ENCODE results near the gene LRRFIP1. TPM values are rescaled to one million over a fixed set of nuclear protein-coding genes. Genes with fewer than 3 reads are reported as not detected.

The LRRFIP1 gene
- total and polyA plus RNA-seq, 2 of the 13 experiments (the other 11 are each of a cell fraction or from before 2014, with no cell fraction given): 15.9 to 40.5 TPM

DNA sequence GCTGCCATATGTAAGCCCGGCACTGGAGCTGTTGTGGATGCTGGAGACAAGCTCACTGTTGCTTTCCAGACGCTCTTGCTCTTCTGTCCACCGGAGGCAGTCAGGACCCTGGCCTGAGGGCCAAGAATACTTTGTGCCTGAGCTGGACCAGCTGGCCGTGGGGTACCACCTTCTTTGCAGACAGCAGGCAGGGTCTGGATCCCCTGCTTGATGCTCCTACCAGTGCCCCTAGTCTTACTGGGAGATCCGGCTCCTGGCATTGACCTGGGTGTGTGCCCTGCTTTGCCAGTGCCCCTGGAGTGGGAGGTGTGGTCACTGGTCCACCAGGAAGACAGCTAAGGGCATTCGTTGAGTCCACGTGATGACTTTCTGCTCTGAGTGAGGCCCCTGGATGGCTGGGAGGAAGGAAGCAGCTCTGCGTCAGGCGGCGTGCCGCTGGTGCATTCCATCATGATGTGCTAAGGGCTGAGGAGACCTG is 59.3 kb downstream of the LRRFIP1 start (continued):
- TF ChIP-seq, protein P1, sequence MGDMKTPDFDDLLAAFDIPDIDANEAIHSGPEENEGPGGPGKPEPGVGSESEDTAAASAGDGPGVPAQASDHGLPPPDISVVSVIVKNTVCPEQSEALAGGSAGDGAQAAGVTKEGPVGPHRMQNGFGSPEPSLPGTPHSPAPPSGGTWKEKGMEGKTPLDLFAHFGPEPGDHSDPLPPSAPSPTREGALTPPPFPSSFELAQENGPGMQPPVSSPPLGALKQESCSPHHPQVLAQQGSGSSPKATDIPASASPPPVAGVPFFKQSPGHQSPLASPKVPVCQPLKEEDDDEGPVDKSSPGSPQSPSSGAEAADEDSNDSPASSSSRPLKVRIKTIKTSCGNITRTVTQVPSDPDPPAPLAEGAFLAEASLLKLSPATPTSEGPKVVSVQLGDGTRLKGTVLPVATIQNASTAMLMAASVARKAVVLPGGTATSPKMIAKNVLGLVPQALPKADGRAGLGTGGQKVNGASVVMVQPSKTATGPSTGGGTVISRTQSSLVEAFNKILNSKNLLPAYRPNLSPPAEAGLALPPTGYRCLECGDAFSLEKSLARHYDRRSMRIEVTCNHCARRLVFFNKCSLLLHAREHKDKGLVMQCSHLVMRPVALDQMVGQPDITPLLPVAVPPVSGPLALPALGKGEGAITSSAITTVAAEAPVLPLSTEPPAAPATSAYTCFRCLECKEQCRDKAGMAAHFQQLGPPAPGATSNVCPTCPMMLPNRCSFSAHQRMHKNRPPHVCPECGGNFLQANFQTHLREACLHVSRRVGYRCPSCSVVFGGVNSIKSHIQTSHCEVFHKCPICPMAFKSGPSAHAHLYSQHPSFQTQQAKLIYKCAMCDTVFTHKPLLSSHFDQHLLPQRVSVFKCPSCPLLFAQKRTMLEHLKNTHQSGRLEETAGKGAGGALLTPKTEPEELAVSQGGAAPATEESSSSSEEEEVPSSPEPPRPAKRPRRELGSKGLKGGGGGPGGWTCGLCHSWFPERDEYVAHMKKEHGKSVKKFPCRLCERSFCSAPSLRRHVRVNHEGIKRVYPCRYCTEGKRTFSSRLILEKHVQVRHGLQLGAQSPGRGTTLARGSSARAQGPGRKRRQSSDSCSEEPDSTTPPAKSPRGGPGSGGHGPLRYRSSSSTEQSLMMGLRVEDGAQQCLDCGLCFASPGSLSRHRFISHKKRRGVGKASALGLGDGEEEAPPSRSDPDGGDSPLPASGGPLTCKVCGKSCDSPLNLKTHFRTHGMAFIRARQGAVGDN (CRISPR knock-in tag; IDR thresholded peaks at IDR 0.05): peak; percentile 57
- TF ChIP-seq ETV6 (CRISPR knock-in tag; conservative IDR thresholded peaks at IDR 0.05) (no peak), STAG1 (CRISPR knock-in tag; IDR thresholded peaks at IDR 0.05) (peak; percentile 67), ZNF598 (CRISPR knock-in tag; IDR thresholded peaks at IDR 0.05; ENCODE audit: borderline replicate concordance) (peak; percentile 65; the same call in 1 of the 2 replicates), ZNF879 (CRISPR knock-in tag; IDR thresholded peaks at IDR 0.05) (no peak), ZNF674 (CRISPR knock-in tag; IDR thresholded peaks at IDR 0.05; ENCODE audit: low read depth) (no peak)
- TF ChIP-seq, protein P2, sequence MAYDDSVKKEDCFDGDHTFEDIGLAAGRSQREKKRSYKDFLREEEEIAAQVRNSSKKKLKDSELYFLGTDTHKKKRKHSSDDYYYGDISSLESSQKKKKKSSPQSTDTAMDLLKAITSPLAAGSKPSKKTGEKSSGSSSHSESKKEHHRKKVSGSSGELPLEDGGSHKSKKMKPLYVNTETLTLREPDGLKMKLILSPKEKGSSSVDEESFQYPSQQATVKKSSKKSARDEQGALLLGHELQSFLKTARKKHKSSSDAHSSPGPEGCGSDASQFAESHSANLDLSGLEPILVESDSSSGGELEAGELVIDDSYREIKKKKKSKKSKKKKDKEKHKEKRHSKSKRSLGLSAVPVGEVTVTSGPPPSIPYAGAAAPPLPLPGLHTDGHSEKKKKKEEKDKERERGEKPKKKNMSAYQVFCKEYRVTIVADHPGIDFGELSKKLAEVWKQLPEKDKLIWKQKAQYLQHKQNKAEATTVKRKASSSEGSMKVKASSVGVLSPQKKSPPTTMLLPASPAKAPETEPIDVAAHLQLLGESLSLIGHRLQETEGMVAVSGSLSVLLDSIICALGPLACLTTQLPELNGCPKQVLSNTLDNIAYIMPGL (CRISPR knock-in tag; IDR thresholded peaks at IDR 0.05; ENCODE audit: borderline replicate concordance in 1 of 2, low read depth in 1 of 2): 0 out of 4 replicates have a peak, but pooled peaks of 1 of the 2 experiments have one; percentile 27
- TF ChIP-seq, protein P3, sequence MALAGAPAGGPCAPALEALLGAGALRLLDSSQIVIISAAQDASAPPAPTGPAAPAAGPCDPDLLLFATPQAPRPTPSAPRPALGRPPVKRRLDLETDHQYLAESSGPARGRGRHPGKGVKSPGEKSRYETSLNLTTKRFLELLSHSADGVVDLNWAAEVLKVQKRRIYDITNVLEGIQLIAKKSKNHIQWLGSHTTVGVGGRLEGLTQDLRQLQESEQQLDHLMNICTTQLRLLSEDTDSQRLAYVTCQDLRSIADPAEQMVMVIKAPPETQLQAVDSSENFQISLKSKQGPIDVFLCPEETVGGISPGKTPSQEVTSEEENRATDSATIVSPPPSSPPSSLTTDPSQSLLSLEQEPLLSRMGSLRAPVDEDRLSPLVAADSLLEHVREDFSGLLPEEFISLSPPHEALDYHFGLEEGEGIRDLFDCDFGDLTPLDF (CRISPR knock-in tag; IDR thresholded peaks at IDR 0.05): no peak
- TF ChIP-seq, protein P4, sequence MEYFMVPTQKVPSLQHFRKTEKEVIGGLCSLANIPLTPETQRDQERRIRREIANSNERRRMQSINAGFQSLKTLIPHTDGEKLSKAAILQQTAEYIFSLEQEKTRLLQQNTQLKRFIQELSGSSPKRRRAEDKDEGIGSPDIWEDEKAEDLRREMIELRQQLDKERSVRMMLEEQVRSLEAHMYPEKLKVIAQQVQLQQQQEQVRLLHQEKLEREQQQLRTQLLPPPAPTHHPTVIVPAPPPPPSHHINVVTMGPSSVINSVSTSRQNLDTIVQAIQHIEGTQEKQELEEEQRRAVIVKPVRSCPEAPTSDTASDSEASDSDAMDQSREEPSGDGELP (IDR thresholded peaks at IDR 0.05; ENCODE audit: borderline replicate concordance, low read depth): peak; percentile 31; the same call in 1 of the 2 replicates
- TF ChIP-seq, protein P5, sequence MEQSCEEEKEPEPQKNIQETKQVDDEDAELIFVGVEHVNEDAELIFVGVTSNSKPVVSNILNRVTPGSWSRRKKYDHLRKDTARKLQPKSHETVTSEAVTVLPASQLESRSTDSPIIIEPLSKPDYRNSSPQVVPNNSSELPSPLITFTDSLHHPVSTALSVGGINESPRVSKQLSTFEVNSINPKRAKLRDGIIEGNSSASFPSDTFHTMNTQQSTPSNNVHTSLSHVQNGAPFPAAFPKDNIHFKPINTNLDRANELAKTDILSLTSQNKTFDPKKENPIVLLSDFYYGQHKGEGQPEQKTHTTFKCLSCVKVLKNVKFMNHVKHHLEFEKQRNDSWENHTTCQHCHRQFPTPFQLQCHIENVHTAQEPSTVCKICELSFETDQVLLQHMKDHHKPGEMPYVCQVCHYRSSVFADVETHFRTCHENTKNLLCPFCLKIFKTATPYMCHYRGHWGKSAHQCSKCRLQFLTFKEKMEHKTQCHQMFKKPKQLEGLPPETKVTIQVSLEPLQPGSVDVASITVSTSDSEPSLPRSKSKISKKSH (CRISPR knock-in tag; IDR thresholded peaks at IDR 0.05; ENCODE audit: borderline replicate concordance): peak; percentile 70; the same call in 1 of the 2 replicates

Data from HepG2 (cell line).